Coronary artery (tissue), 2 donors: Measurements from ENCODE around the gene STIMATE.

Experiments used
- DNase-seq: peaks from one replicate; pipeline ENCODE4 v3.0.0-alpha.2; 2017; ENCODE audit warnings: low spot score
- H3K27ac ChIP-seq, 2 donors: fragments of 200-600 bp; sonication (generic); one replicate each; pipeline ENCODE4 v1.5.1; 2016 to 2019
- H3K4me3 ChIP-seq: fragments of 200-600 bp; sonication (generic); 2 replicates; pipeline ENCODE4 v1.5.1; 2016; ENCODE audit warnings: mild to moderate bottlenecking, moderate library complexity
- CTCF ChIP-seq: fragments of 200-600 bp; sonication (generic); IDR thresholded peaks from one replicate; pipeline ENCODE4 v1.5.1; 2019; ENCODE audit warnings: antibody characterized with exemption

The STIMATE gene

GRCh38 chr3:52848617-52849016 is 48.7 kb downstream of the STIMATE start:
- peak overlapping the region in 1 of 2 donors; percentile 73 for H3K27ac ChIP-seq
- no peak overlapping the region for H3K4me3 ChIP-seq
- no peak for DNase-seq
- no peak for TF ChIP-seq CTCF

- no peak overlapping the region for H3K4me3 ChIP-seq
- peak overlapping the region in 1 of 2 donors; percentile 73 for H3K27ac ChIP-seq
- DNase-seq, result no peak
- no peak for TF ChIP-seq CTCF
These were observed 49.6 kb downstream of the STIMATE start for GRCh38 chr3:52847726-52848125.

- Histone ChIP-seq H3K27ac (peak overlapping the region; percentile 73 to 94), H3K4me3 (no peak overlapping the region)
- no peak for TF ChIP-seq CTCF
- DNase-seq, result no peak
These were observed 50.1 kb downstream of the STIMATE start for GRCh38 chr3:52847241-52847640.

- no peak for DNase-seq
- H3K4me3 ChIP-seq, result no peak overlapping the region
- peak overlapping the region; percentile 93 to 94 for H3K27ac ChIP-seq
- no peak for TF ChIP-seq CTCF
These were observed 50.8 kb downstream of the STIMATE start for GRCh38 chr3:52846432-52846965.

GRCh38 chr3:52845691-52846431 is 51.5 kb downstream of the STIMATE start:
- H3K27ac ChIP-seq, result peak overlapping the region; percentile 93 to 94
- no peak for DNase-seq
- H3K4me3 ChIP-seq, result peak overlapping the region; percentile 6
- peak; percentile 36 for TF ChIP-seq CTCF

- DNase-seq, result peak; percentile 92
- peak overlapping the region; percentile 6 for H3K4me3 ChIP-seq
- H3K27ac ChIP-seq, result peak overlapping the region; percentile 93 to 94
- no peak for TF ChIP-seq CTCF
These were observed 52.2 kb downstream of the STIMATE start for GRCh38 chr3:52845157-52845556.
